ENCODE data around the gene HES2. TPM values are rescaled to one million over a fixed set of nuclear protein-coding genes. Genes with fewer than 3 reads are reported as not detected.
"Not testable (repeated sequence)": the region's sequence is repeated elsewhere in the genome, so short reads cannot be mapped to it uniquely, and the experiment has no call there.

HES2 gene
- total RNA-seq, 1 experiment from 2014 or later = 2.4 TPM

GRCh38 chr1:6378096-6378746 lies 41.5 kb downstream of the HES2 start:
- DNase-seq (ENCODE audit: low read depth, low spot score) = peak; percentile 52
- in situ Hi-C loops (cut with HindIII; ENCODE audit: low pct_unique_long_range_greater_than_20kb, low sequenced_read_pairs) = no loop called here

GRCh38 chr1:6373961-6374720 lies 45.6 kb downstream of the HES2 start:
- in situ Hi-C loops (cut with HindIII; ENCODE audit: low pct_unique_long_range_greater_than_20kb, low sequenced_read_pairs) = no loop called here
- DNase-seq (ENCODE audit: low read depth, low spot score) = no peak

- in situ Hi-C loops (cut with HindIII; ENCODE audit: low pct_unique_long_range_greater_than_20kb, low sequenced_read_pairs); DNase-seq (ENCODE audit: low read depth, low spot score): not testable (repeated sequence)
These were observed 47.5 kb downstream of the HES2 start for GRCh38 chr1:6372236-6372635.

GRCh38 chr1:6370006-6370405 lies 49.7 kb downstream of the HES2 start:
- peak; percentile 64 for DNase-seq (ENCODE audit: low read depth, low spot score)
- in situ Hi-C loops (cut with HindIII; ENCODE audit: low pct_unique_long_range_greater_than_20kb, low sequenced_read_pairs) = no loop called here

- in situ Hi-C loops (cut with HindIII; ENCODE audit: low pct_unique_long_range_greater_than_20kb, low sequenced_read_pairs) = no loop called here
- DNase-seq (ENCODE audit: low read depth, low spot score) = peak; percentile 81
These were observed 52.2 kb downstream of the HES2 start for GRCh38 chr1:6367381-6368012.

- in situ Hi-C loops (cut with HindIII; ENCODE audit: low pct_unique_long_range_greater_than_20kb, low sequenced_read_pairs) = no loop called here
These were observed 54.7 kb downstream of the HES2 start for GRCh38 chr1:6365047-6365446.

GRCh38 chr1:6363085-6363884 lies 56.4 kb downstream of the HES2 start:
- peak; percentile 62 for DNase-seq (ENCODE audit: low read depth, low spot score)
- in situ Hi-C loops (cut with HindIII; ENCODE audit: low pct_unique_long_range_greater_than_20kb, low sequenced_read_pairs) = not testable (repeated sequence)

More at GRCh38 chr1:6365047-6365446, 54.7 kb downstream of the HES2 start:
- peak; percentile 30 for DNase-seq (ENCODE audit: low read depth, low spot score)

Small RNAs within 50 kb of the gene (small RNA-seq; reads per million reads assigned to genes)
- 0 reads per million in 2 experiments for gene MIR4252

Other genes with a start within 250 kb of the HES2 start
- 0.08 and 0.13 TPM in 2 replicates for gene CHD5, start 239.6 kb downstream of the HES2 start, total RNA-seq (2014; rRNA removed; shearing (Covaris generic))
- 222 and 233 TPM in 2 replicates for gene RPL22, start 220.3 kb downstream of the HES2 start, total RNA-seq (2014; rRNA removed; shearing (Covaris generic))
- 1.5 and 2.9 TPM in 2 replicates for gene RNF207, start 213.8 kb downstream of the HES2 start, total RNA-seq (2014; rRNA removed; shearing (Covaris generic))
- 88.6 and 97.1 TPM in 2 replicates for gene ICMT, start 184.0 kb downstream of the HES2 start, total RNA-seq (2014; rRNA removed; shearing (Covaris generic))
- not detected in 2 replicates for gene HES3, start 175.7 kb downstream of the HES2 start, total RNA-seq (2014; rRNA removed; shearing (Covaris generic))
- gene GPR153, start 158.8 kb downstream of the HES2 start, total RNA-seq (2014; rRNA removed; shearing (Covaris generic)) = 3.4 and 4.7 TPM in 2 replicates
- gene ACOT7, start 26.2 kb downstream of the HES2 start, total RNA-seq (2014; rRNA removed; shearing (Covaris generic)) = 125 and 132 TPM in 2 replicates
- gene ESPN, start 4.9 kb upstream of the HES2 start, total RNA-seq (2014; rRNA removed; shearing (Covaris generic)) = 0.40 and 0.96 TPM in 2 replicates
- 0.96 and 1.2 TPM in 2 replicates for gene TNFRSF25, start 46.3 kb upstream of the HES2 start, total RNA-seq (2014; rRNA removed; shearing (Covaris generic))
- gene PLEKHG5, start 71.7 kb upstream of the HES2 start, total RNA-seq (2014; rRNA removed; shearing (Covaris generic)) = 1.7 and 2.7 TPM in 2 replicates
- gene NOL9, start 134.6 kb upstream of the HES2 start, total RNA-seq (2014; rRNA removed; shearing (Covaris generic)) = 23.4 and 25.1 TPM in 2 replicates
- gene TAS1R1, start 135.4 kb upstream of the HES2 start, total RNA-seq (2014; rRNA removed; shearing (Covaris generic)) = not detected in 2 replicates
- gene ZBTB48, start 160.1 kb upstream of the HES2 start, total RNA-seq (2014; rRNA removed; shearing (Covaris generic)) = 12.2 and 12.8 TPM in 2 replicates
- gene KLHL21, start 182.9 kb upstream of the HES2 start, total RNA-seq (2014; rRNA removed; shearing (Covaris generic)) = 28.2 and 29.0 TPM in 2 replicates
- gene PHF13, start 193.8 kb upstream of the HES2 start, total RNA-seq (2014; rRNA removed; shearing (Covaris generic)) = 7.1 and 7.4 TPM in 2 replicates
- 20.8 and 22.6 TPM in 2 replicates for gene THAP3, start 204.9 kb upstream of the HES2 start, total RNA-seq (2014; rRNA removed; shearing (Covaris generic))

Data from SK-MEL-5 (cell line).